HepG2 (cell line): ENCODE data around the gene ZDHHC14.

Experiments used
- ARNT ChIP-seq: fragments of 450-650 bp; IDR thresholded peaks from 2 replicates; pipeline ENCODE4 v1.6.1; 2017
- CTCF ChIP-seq: sonication (generic); formaldehyde crosslinking; IDR thresholded peaks from 2 replicates; pipeline ENCODE4 v1.5.0; 2020; ENCODE audit warnings: mild to moderate bottlenecking, missing genetic modification reagents, moderate library complexity
- FOXP4 ChIP-seq: sonication (generic); formaldehyde crosslinking; IDR thresholded peaks from 2 replicates; pipeline ENCODE4 v1.4.0; 2020; ENCODE audit warnings: missing genetic modification reagents
- GTF2F1 ChIP-seq: fragments of 150-350 bp; IDR thresholded peaks from 2 replicates; pipeline ENCODE4 v1.6.1; 2014; ENCODE audit warnings: low read length
- MAX ChIP-seq: IDR thresholded peaks from 2 replicates; pipeline ENCODE4 v1.6.1; 2012; ENCODE audit warnings: inconsistent platforms
- MAZ ChIP-seq, 2 experiments: sonication (generic) in 1 of 2; formaldehyde crosslinking in 1 of 2; IDR thresholded peaks; 2 replicates each; pipeline versions ENCODE4 v1.5.0 to v1.6.1; 2012 to 2020; ENCODE audit warnings: low read depth in 2 of 2, mild to moderate bottlenecking in 2 of 2, borderline replicate concordance in 1 of 2, improper control_type of control experiment in 1 of 2, low read length in 1 of 2, missing genetic modification reagents in 1 of 2, moderate library complexity in 1 of 2
- POLR2A ChIP-seq, 2 experiments: IDR thresholded peaks; 2 replicates each; pipeline ENCODE4 v1.6.1; 2011; ENCODE audit warnings: low read depth in 2 of 2, low read length in 2 of 2, mild to moderate bottlenecking in 1 of 2, moderate library complexity in 1 of 2; ENCODE audit not compliant: insufficient read depth in 1 of 2
- POLR2AphosphoS5 ChIP-seq: IDR thresholded peaks from 2 replicates; pipeline ENCODE4 v1.6.1; 2012; ENCODE audit warnings: low read depth, low read length
- TOE1 ChIP-seq: sonication (generic); formaldehyde crosslinking; IDR thresholded peaks from 2 replicates; pipeline ENCODE4 v1.4.0; 2020; ENCODE audit warnings: mild to moderate bottlenecking, missing genetic modification reagents
- ZBTB21 ChIP-seq: sonication (generic); formaldehyde crosslinking; IDR thresholded peaks from 2 replicates; pipeline ENCODE4 v1.4.0; 2020; ENCODE audit warnings: missing genetic modification reagents
- ZNF124 ChIP-seq: sonication (generic); formaldehyde crosslinking; IDR thresholded peaks from 2 replicates; pipeline ENCODE4 v1.4.0; 2020; ENCODE audit warnings: missing genetic modification reagents
- ZNF337 ChIP-seq: sonication (generic); formaldehyde crosslinking; IDR thresholded peaks from 2 replicates; pipeline ENCODE4 v1.5.1; 2020; ENCODE audit warnings: missing genetic modification reagents, low read depth, mild to moderate bottlenecking, borderline replicate concordance
- ZNF512 ChIP-seq: sonication (generic); formaldehyde crosslinking; IDR thresholded peaks from 2 replicates; pipeline ENCODE4 v1.4.0; 2020; ENCODE audit warnings: mild to moderate bottlenecking, missing genetic modification reagents
- ZNF879 ChIP-seq: sonication (generic); formaldehyde crosslinking; IDR thresholded peaks from 2 replicates; pipeline ENCODE4 v1.8.1; 2023; ENCODE audit warnings: missing genetic modification reagents

GRCh38 chr6:157547112-157547511 lies 166.1 kb downstream of the ZDHHC14 start:
- TF ChIP-seq POLR2AphosphoS5 (no peak), POLR2A (IDR thresholded peaks at IDR 0.05; ENCODE audit: insufficient read depth in 1 of 2, low read depth in 2 of 2, low read length in 2 of 2) (no peak), CTCF (no peak), ARNT (no peak), ZNF512 (no peak), GTF2F1 (no peak), ZNF879 (no peak), ZNF124 (CRISPR knock-in tag) (no peak), ZBTB21 (no peak), TOE1 (no peak), MAZ (IDR thresholded peaks at IDR 0.05; ENCODE audit: borderline replicate concordance, low read depth, low read length) (no peak), MAZ (CRISPR knock-in tag; IDR thresholded peaks at IDR 0.05; ENCODE audit: low read depth) (no peak), MAX (no peak), ZNF337 (CRISPR knock-in tag) (no peak), FOXP4 (CRISPR knock-in tag) (no peak)
